ENCODE data around the gene GRM1.

GRM1 gene

DNA sequence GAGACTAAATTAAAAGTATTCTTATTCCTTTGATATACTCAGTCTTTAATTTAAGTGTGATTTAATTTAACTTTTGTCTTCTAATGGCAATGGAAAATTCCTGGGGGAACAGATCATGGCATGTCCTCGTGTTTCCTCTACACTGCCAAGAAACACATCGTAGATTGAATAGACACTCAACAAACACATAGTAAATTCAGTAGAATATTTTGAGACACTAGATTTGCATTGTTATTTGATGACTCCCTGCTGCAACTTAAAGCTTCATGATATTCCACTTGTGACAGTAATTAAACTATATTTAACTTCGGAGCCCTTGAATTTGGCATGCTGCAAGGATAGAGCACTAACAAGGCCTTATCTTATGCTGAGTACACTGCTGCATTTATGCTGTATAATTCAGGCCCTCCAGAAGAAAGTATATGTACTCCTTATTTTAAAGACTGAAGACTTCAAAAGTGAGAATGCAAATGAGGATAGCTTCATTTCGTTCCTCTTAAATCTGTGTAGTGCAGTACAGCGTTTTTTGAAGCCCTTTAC, 84.3 kb downstream of the GRM1 start:
- Histone ChIP-seq H3K4me3 (no peak overlapping the region), H3K27me3 (ENCODE audit: low read depth) (no peaks in the 10 kb centered on the region), H3K4me1 (no peaks in the 10 kb centered on the region), H3K36me3 (replicated peaks) (no peaks in the 10 kb centered on the region), H3K9me3 (no peaks in the 10 kb centered on the region)
- in situ Hi-C loops (cut with MboI; ENCODE audit: low sequenced_read_pairs): no loop called here
- DNase-seq (ENCODE audit: low spot score in 2 of 2): no peak

DNA sequence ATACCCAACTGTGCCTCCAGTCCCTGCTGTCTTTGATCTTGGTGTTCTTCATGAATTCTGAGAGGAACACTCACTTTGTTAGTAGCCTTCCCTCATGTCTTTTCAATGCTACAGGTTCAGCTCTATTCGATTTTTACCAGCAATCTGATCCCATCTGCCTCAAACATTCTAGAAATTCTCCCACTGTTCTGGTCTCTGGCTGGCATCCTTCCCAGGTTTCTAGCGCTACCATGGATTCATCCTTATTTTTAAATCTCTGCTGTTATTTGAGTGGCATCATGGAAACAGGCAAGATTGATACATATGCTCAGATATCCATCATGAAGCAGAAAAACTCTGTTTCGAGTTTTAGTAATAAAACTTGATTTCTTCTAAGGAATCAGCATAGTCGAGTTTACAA, 94.8 kb downstream of the GRM1 start:
- no peaks in the 10 kb centered on the region for H3K4me1 ChIP-seq
- H3K9me3 ChIP-seq: no peaks in the 10 kb centered on the region
- no peak overlapping the region for H3K4me3 ChIP-seq
- no peak for DNase-seq (ENCODE audit: low spot score in 2 of 2)
- in situ Hi-C loops (cut with MboI; ENCODE audit: low sequenced_read_pairs): no loop called here
- no peaks in the 10 kb centered on the region; the same call in 1 of the 2 replicates for H3K27me3 ChIP-seq (ENCODE audit: low read depth)
- H3K36me3 ChIP-seq (replicated peaks): no peaks in the 10 kb centered on the region

DNA sequence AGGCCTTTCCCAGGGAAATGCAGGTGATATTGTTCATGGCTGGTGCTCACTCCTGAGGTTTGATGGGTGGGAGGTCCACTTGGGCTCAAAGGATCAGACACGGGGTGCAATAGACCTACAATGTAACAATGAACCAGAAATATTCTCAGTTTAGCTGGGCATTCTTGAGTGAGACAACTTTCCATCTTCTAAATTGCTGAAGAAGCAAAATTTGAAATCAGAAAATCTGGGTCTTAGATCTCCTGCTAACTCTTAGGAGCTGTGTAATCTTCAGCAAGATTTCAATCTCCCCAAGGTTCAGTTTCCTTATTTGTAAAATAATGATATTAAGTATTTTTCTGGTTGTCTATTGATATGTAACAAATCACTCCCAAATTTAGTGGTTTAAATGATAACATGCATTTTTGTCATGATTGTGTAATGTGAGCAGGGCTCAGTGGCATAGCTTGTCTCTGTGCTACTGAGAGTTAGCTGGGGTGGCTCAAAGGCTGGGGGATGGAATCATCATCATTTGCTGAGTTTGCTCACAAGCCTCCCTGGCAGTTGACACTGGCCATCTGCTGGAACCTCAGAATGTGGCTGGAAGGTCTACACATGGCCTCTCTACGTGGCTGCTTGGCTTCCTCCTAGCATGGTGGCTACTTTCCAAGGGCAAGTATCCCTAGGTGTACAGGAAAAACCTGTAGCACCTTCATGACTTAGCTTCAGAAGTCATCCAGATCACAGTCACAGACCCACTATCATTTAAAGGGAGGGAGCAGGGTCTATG, 98.8 kb downstream of the GRM1 start:
- no peaks in the 10 kb centered on the region for H3K9me3 ChIP-seq
- in situ Hi-C loops (cut with MboI; ENCODE audit: low sequenced_read_pairs): no loop called here
- H3K36me3 ChIP-seq (replicated peaks): no peaks in the 10 kb centered on the region
- H3K27me3 ChIP-seq (ENCODE audit: low read depth): no peaks in the 10 kb centered on the region; the same call in 1 of the 2 replicates
- no peak overlapping the region for H3K4me3 ChIP-seq
- H3K4me1 ChIP-seq: no peaks in the 10 kb centered on the region
- DNase-seq (ENCODE audit: low spot score in 2 of 2): no peak

DNA sequence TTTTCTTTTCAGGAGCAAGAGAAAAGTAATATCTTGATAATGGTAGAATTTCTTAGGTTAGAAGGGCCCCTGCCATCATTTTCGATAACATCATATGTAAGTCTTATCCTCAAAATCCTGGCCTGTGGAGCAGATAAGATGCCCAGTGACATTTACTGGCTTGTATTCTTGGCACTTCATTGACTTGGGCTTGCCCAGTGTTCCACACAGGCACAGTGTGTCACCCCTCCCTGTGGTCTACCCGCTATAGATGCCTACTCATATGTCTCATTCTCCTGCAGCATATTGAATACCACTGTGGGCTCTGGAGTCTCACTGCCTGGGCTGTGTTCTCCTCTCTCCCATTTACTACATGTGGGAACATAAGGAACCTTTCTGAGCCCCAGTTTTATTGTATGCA, 105.0 kb downstream of the GRM1 start:
- H3K4me3 ChIP-seq: no peak overlapping the region
- H3K9me3 ChIP-seq: no peaks in the 10 kb centered on the region
- H3K36me3 ChIP-seq (replicated peaks): no peaks in the 10 kb centered on the region
- in situ Hi-C loops (cut with MboI; ENCODE audit: low sequenced_read_pairs): no loop called here
- DNase-seq (ENCODE audit: low spot score in 2 of 2): no peak
- no peaks in the 10 kb centered on the region for H3K4me1 ChIP-seq
- H3K27me3 ChIP-seq (ENCODE audit: low read depth): no peaks in the 10 kb centered on the region

DNA sequence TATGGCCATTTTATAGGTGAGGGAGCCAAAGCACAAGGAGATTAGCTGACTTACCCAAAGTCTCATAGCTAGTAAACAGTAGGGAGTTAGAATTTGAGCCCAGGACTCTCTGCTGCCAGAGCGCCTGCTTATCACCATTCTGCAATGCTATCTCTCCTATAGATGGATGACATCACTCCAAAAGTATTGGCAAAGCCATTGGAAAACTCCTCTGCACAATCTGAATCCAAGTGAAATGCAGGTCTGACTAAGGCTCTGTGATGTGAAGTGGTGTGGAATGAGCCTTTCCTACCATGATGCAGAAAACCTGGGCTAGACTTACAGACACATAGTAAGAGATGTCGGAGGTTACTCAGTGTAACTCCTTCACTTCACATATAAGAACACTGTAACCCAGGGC, 106.3 kb downstream of the GRM1 start:
- Histone ChIP-seq H3K27me3 (ENCODE audit: low read depth) (no peaks in the 10 kb centered on the region), H3K4me3 (no peak overlapping the region), H3K36me3 (replicated peaks) (no peaks in the 10 kb centered on the region), H3K9me3 (no peaks in the 10 kb centered on the region), H3K4me1 (no peaks in the 10 kb centered on the region)
- no peak for DNase-seq (ENCODE audit: low spot score in 2 of 2)
- in situ Hi-C loops (cut with MboI; ENCODE audit: low sequenced_read_pairs): no loop called here

GRCh38 chr6:146146836-146147235, 118.0 kb downstream of the GRM1 start:
- no peak for DNase-seq (ENCODE audit: low spot score in 2 of 2)
- no peaks in the 10 kb centered on the region for H3K27me3 ChIP-seq (ENCODE audit: low read depth)
- H3K36me3 ChIP-seq (replicated peaks): no peaks in the 10 kb centered on the region
- in situ Hi-C loops (cut with MboI; ENCODE audit: low sequenced_read_pairs): no loop called here
- H3K4me1 ChIP-seq: no peaks in the 10 kb centered on the region
- H3K9me3 ChIP-seq: no peaks in the 10 kb centered on the region
- no peak overlapping the region for H3K4me3 ChIP-seq

- in situ Hi-C loops (cut with MboI; ENCODE audit: low sequenced_read_pairs): no loop called here
- no peaks in the 10 kb centered on the region for H3K36me3 ChIP-seq (replicated peaks)
- DNase-seq (ENCODE audit: low spot score in 2 of 2): no peak
- H3K27me3 ChIP-seq (ENCODE audit: low read depth): no peaks in the 10 kb centered on the region
- no peaks in the 10 kb centered on the region for H3K4me1 ChIP-seq
- H3K9me3 ChIP-seq: no peaks in the 10 kb centered on the region
- no peak overlapping the region for H3K4me3 ChIP-seq
These were observed 120.9 kb downstream of the GRM1 start for GRCh38 chr6:146149770-146150169.

DNA sequence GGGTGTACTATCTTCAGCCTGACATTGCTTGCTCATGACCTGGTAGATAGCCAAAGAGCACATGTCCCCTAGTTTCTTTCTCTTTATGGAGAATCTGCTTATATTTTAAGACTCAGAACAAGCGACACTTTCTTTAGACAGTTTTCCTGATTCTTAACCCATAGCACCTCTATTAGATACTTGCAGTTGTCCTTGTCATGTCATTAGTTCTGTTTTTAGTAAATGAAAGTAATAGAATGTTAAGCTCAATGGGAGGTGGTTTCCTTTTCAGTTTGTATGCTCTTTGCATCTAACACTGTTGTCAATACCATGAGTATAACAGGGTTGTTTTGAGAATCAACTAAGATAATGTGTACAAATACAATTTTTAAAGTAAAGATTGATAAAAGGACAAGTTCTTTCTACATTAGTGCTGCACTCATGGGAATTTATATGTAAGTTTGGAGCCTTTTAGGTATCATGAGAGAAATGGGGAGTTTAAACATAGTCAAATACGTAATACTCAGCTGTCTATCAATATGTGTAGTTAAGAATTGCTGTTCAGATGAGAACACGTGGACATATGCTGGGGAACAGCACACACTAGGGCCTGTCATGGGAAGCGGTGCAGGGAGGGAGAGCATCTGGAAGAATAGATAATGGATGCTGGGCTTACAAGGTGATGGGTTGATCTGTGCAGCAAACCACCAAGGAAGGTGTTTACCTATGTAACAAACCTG, 124.3 kb downstream of the GRM1 start:
- H3K36me3 ChIP-seq (replicated peaks): no peaks in the 10 kb centered on the region
- in situ Hi-C loops (cut with MboI; ENCODE audit: low sequenced_read_pairs): no loop called here
- H3K9me3 ChIP-seq: no peaks in the 10 kb centered on the region
- no peak overlapping the region for H3K4me3 ChIP-seq
- DNase-seq (ENCODE audit: low spot score in 2 of 2): no peak
- H3K4me1 ChIP-seq: no peaks in the 10 kb centered on the region
- no peaks in the 10 kb centered on the region for H3K27me3 ChIP-seq (ENCODE audit: low read depth)

DNA sequence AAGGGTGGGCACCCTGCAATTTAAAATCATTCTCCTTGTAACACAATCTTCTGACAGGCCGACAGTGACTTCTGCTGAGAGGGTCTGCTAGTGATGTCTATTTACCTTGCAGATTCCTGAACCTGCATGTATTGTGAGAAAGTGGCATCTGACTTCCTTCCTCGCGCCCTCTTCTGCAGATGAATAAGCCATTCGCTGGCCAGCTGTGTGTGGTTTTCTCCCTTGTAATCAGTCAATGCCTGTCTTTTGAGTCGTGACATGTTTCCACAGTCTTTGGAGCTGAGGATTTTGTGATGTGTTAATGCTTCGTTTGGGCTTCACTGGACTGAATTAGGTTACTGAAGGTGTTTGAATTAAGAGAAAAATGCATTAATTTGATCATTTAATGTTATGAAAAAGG, 125.3 kb downstream of the GRM1 start:
- in situ Hi-C loops (cut with MboI; ENCODE audit: low sequenced_read_pairs): no loop called here
- DNase-seq (ENCODE audit: low spot score in 2 of 2): no peak
- no peak overlapping the region for H3K4me3 ChIP-seq
- H3K36me3 ChIP-seq (replicated peaks): no peaks in the 10 kb centered on the region
- no peaks in the 10 kb centered on the region for H3K9me3 ChIP-seq
- H3K4me1 ChIP-seq: no peaks in the 10 kb centered on the region
- no peaks in the 10 kb centered on the region for H3K27me3 ChIP-seq (ENCODE audit: low read depth)

- Histone ChIP-seq H3K4me3 (no peak overlapping the region), H3K36me3 (replicated peaks) (no peaks in the 10 kb centered on the region), H3K4me1 (no peaks in the 10 kb centered on the region), H3K9me3 (no peaks in the 10 kb centered on the region), H3K27me3 (ENCODE audit: low read depth) (no peaks in the 10 kb centered on the region; the same call in 1 of the 2 replicates)
- no peak for DNase-seq (ENCODE audit: low spot score in 2 of 2)
- in situ Hi-C loops (cut with MboI; ENCODE audit: low sequenced_read_pairs): no loop called here
These were observed 132.8 kb downstream of the GRM1 start for GRCh38 chr6:146161664-146162063.

DNA sequence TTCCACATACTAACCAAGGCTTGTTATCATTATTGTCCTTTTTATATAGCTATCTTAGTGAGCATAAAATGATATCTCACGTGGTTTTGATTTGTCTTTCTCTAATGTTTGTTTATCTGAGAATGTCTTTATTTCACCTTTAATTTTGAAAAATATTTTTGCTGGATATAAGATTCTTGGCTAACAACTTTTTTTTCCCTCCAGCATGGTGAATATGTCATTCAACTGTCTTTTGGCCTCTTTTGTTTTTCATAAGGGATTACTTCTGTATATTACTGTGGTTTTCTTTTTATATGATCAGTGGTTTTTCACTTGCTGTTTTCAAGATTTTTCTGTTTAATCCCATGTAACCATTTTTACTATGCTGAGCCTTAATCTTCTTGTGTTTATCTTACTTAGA, 141.0 kb downstream of the GRM1 start:
- H3K4me3 ChIP-seq: no peak overlapping the region
- no peak for DNase-seq (ENCODE audit: low spot score in 2 of 2)
- no peaks in the 10 kb centered on the region for H3K4me1 ChIP-seq
- no peaks in the 10 kb centered on the region for H3K36me3 ChIP-seq (replicated peaks)
- in situ Hi-C loops (cut with MboI; ENCODE audit: low sequenced_read_pairs): no loop called here
- H3K9me3 ChIP-seq: no peaks in the 10 kb centered on the region
- H3K27me3 ChIP-seq (ENCODE audit: low read depth): no peaks in the 10 kb centered on the region; the same call in 1 of the 2 replicates

DNA sequence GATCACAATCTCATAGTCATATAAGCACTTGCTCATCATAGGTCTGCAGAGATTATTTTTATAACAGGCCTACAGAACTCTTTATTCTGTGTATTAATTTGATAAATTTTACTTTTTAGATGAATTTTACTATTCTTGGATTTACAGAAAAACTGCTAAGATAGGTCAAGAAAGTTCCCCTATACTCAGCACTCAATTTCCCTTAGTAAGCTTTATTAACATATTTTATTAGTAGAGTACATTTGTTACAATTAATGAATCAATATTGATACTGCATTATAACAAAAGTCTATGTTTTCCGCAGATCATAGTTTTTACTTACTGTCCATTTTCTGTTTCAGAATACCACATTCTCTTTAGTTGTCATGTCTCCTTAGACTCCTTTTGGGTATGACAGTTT, 148.9 kb downstream of the GRM1 start:
- no peaks in the 10 kb centered on the region for H3K4me1 ChIP-seq

DNA sequence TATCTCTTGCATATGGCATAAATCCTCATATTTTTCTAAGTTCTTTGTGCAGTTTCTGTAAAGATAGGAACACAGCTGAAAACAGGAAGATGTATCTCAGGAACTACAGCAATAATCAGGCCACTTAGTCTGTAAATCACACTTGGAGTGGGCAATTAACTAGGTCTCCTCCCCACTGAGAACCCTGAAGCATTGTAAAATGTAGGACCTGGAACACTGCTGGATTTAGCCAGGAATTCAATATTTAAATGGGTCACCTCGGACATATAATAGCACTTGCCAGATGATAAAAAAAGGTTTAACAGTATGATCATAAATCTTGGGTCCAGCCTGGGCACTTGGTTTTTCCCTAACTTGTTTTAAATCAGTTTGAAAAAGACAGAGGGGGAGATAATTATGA, 155.0 kb downstream of the GRM1 start:
- Histone ChIP-seq H3K36me3 (replicated peaks) (no peaks in the 10 kb centered on the region), H3K27me3 (ENCODE audit: low read depth) (no peaks in the 10 kb centered on the region; the same call in 1 of the 2 replicates), H3K9me3 (no peaks in the 10 kb centered on the region), H3K4me1 (no peaks in the 10 kb centered on the region), H3K4me3 (no peak overlapping the region)
- in situ Hi-C loops (cut with MboI; ENCODE audit: low sequenced_read_pairs): no loop called here
- no peak for DNase-seq (ENCODE audit: low spot score in 2 of 2)

More for the DNA sequence above, 148.9 kb downstream of the GRM1 start:
- in situ Hi-C loops (cut with MboI; ENCODE audit: low sequenced_read_pairs): no loop called here
- no peaks in the 10 kb centered on the region for H3K9me3 ChIP-seq
- H3K36me3 ChIP-seq (replicated peaks): no peaks in the 10 kb centered on the region
- no peak overlapping the region for H3K4me3 ChIP-seq
- DNase-seq (ENCODE audit: low spot score in 2 of 2): no peak
- no peaks in the 10 kb centered on the region for H3K27me3 ChIP-seq (ENCODE audit: low read depth)

DNA sequence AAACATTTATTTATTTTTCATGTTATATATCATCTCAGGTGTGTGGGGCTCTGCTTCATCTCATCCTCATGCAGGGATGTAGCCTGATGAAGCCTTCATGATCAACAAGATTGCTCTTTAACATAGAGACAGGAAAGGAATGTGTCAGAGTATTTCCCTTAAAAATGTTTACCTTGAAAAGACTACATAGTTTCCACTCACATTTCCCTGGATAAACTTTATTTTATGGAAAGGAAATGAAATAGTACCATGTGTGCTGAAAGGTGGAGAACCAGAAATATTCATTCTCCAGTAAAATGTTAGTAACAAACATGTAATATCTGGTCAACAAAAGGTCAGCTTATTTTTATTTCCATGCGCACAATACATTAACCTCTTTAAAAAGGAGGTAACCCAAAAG, 155.8 kb downstream of the GRM1 start:
- Histone ChIP-seq H3K36me3 (replicated peaks) (no peaks in the 10 kb centered on the region), H3K4me3 (no peak overlapping the region), H3K27me3 (ENCODE audit: low read depth) (no peaks in the 10 kb centered on the region; the same call in 1 of the 2 replicates), H3K4me1 (no peaks in the 10 kb centered on the region), H3K9me3 (no peaks in the 10 kb centered on the region)
- in situ Hi-C loops (cut with MboI; ENCODE audit: low sequenced_read_pairs): no loop called here
- DNase-seq (ENCODE audit: low spot score in 2 of 2): no peak
